ENCODE results near the gene CARHSP1.

DNA sequence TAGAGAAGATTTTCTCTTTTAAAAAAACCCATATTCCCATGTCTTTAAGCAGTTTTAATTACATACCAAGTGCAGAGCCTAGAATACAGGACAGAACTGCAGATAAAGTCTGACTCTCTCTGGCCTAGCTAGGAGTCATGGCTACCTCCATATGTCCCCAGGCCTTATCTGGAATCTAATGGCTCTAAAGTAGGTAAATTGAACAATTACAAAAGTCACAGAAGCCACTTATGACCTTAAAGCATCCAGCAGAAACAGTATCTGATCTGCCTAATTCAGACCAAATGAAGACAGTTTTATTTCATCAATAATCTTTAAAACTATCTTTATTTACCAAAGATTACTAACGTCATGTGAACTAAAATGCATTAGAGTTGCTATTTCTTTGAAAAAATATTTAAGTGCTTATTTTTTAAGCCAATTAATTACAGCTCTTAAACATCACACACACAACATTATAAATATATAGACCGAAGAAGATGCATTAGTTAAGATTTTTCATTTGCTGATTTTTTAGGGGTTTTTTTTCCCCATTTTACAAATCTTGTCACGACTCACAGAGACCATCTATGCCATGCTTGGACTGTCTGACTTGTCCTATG is 42.4 kb downstream of the CARHSP1 start:
- TF ChIP-seq, protein P1, sequence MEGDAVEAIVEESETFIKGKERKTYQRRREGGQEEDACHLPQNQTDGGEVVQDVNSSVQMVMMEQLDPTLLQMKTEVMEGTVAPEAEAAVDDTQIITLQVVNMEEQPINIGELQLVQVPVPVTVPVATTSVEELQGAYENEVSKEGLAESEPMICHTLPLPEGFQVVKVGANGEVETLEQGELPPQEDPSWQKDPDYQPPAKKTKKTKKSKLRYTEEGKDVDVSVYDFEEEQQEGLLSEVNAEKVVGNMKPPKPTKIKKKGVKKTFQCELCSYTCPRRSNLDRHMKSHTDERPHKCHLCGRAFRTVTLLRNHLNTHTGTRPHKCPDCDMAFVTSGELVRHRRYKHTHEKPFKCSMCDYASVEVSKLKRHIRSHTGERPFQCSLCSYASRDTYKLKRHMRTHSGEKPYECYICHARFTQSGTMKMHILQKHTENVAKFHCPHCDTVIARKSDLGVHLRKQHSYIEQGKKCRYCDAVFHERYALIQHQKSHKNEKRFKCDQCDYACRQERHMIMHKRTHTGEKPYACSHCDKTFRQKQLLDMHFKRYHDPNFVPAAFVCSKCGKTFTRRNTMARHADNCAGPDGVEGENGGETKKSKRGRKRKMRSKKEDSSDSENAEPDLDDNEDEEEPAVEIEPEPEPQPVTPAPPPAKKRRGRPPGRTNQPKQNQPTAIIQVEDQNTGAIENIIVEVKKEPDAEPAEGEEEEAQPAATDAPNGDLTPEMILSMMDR (IDR thresholded peaks at IDR 0.05; ENCODE audit: low read length) = no peak
- TF ChIP-seq EZH2 (IDR thresholded peaks at IDR 0.05; ENCODE audit: borderline replicate concordance, low read length) = no peak

Measured in OCI-LY1 (cell line).